SK-N-MC (cell line): ENCODE data around the gene PAK4.

ENCODE experiments used
- EZH2 ChIP-seq: fragments of 200-600 bp; sonication (generic); IDR thresholded peaks from one replicate; pipeline ENCODE4 v1.6.1; 2017; ENCODE audit warnings: antibody characterized with exemption
- FOXP2 ChIP-seq: optimal IDR thresholded peaks from 2 replicates; pipeline ENCODE3; 2011; ENCODE audit warnings: mild to moderate bottlenecking, moderate library complexity; ENCODE audit not compliant: insufficient read depth; ENCODE audit errors: extremely low read length, control extremely low read depth
- POLR2AphosphoS5 ChIP-seq: IDR thresholded peaks from 2 replicates; pipeline ENCODE4 v1.6.1; 2012; ENCODE audit warnings: mild to moderate bottlenecking, low read depth, low read length, borderline replicate concordance

DNA sequence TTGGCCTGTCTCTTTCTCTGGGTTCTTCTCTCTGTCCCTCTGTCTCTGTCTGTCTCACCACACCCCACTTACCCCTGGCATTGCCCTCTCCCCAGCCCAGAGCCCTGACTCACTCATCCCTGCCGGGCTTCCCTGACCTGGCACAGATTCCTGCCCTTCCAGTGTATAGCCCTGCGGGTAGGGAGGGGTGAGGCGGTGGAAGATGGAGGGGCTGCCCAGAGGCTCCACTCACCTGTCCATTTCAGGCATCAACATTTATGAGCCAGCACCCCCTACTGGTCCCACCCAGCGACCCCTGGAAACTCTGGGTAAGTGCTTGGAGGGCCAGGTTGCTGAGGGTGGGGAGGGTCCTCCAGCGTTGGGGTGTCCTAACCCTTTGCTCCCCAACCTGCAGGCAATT is 72.2 kb downstream of the PAK4 start:
- TF ChIP-seq EZH2 (no peak), FOXP2 (no peak), POLR2AphosphoS5 (no peak)
